Activated CD8-positive, alpha-beta T cell treated with anti-CD3 and anti-CD28 coated beads for 36 hours (primary cell): ENCODE measurements around the gene SLX4IP. TPM values are rescaled to one million over a fixed set of nuclear protein-coding genes. Genes with fewer than 3 reads are reported as not detected.

Experiments
- ATAC-seq: fragments of 200-7000 bp; cut with Tn5 transposase; one replicate; pipeline ENCODE4 v1.10.0; 2021; ENCODE audit warnings: mild to moderate bottlenecking, moderate library complexity
- CTCF ChIA-PET: fragments of 350-600 bp; sonication (Branson Sonifier 250); formaldehyde crosslinking; loops from one replicate; lab custom pipeline; 2021; ENCODE audit warnings: antibody characterized with exemption; lab: Charles Lee
- POLR2A ChIA-PET: fragments of 350-600 bp; sonication (Branson Sonifier 250); formaldehyde crosslinking; loops from one replicate; lab custom pipeline; 2021; ENCODE audit warnings: antibody characterized with exemption; lab: Charles Lee
- DNase-seq: peaks from one replicate; pipeline ENCODE4 v3.0.0-alpha.2; 2020
- H3K27ac Mint-ChIP-seq: one replicate; pipeline ENCODE4 v1.8.0; 2021; ENCODE audit warnings: mild to moderate bottlenecking, mixed read lengths
- H3K27me3 Mint-ChIP-seq: one replicate; pipeline ENCODE4 v1.8.0; 2021; ENCODE audit warnings: mixed read lengths
- H3K36me3 Mint-ChIP-seq: one replicate; pipeline ENCODE4 v1.8.0; 2021; ENCODE audit warnings: low read depth, mixed read lengths
- H3K4me1 Mint-ChIP-seq: one replicate; pipeline ENCODE4 v1.8.0; 2021; ENCODE audit warnings: low read depth, mixed read lengths
- H3K4me3 Mint-ChIP-seq: one replicate; pipeline ENCODE4 v1.8.0; 2021; ENCODE audit warnings: mild to moderate bottlenecking, moderate library complexity, mixed read lengths
- H3K9me3 Mint-ChIP-seq: one replicate; pipeline ENCODE4 v1.8.0; 2021; ENCODE audit warnings: mixed read lengths
- CTCF ChIP-seq: fragments of 200-600 bp; IDR thresholded peaks from one replicate; pipeline ENCODE4 v1.8.0; 2022; ENCODE audit warnings: antibody characterized with exemption, mild to moderate bottlenecking
- intact Hi-C: fragments of 100-400 bp; cut with micrococcal nuclease; formaldehyde crosslinking; loops from one replicate; pipeline ENCODE4 v1.10.0; 2022
- total RNA-seq, 2 experiments: library from RNA; stranded (reverse); gene quantifications; one replicate each; pipeline ENCODE4 v1.2.3, GENCODE V29; 2021

Gene SLX4IP
- total RNA-seq, 2 experiments from 2014 or later, result 6.5 to 7.3 TPM

GRCh38 chr20:10635476-10636208, 200.5 kb downstream of the SLX4IP start:
- CTCF ChIA-PET, result interaction anchor here (0.5 to 1.4 kb wide), 2 partner anchors 8 to 83 kb away, joined by 3 read pairs; no protein-coding TSS in a partner anchor

GRCh38 chr20:10636326-10636818, 201.3 kb downstream of the SLX4IP start:
- Mint-ChIP-seq H3K4me1 (no peaks in the 10 kb centered on the region), H3K27ac (no peak overlapping the region), H3K36me3 (no peaks in the 10 kb centered on the region), H3K4me3 (no peak overlapping the region), H3K27me3 (no peaks in the 10 kb centered on the region), H3K9me3 (no peaks in the 10 kb centered on the region)
- no peak for DNase-seq
- CTCF ChIA-PET, result no interaction called here
- no peak for TF ChIP-seq CTCF
- ATAC-seq, result no peak
- POLR2A ChIA-PET, result no interaction called here
- intact Hi-C loops, result no loop called here

More at GRCh38 chr20:10635476-10636208, 200.5 kb downstream of the SLX4IP start:
- TF ChIP-seq CTCF, result no peak
- Mint-ChIP-seq H3K27ac (no peak overlapping the region), H3K4me1 (no peaks in the 10 kb centered on the region), H3K9me3 (no peaks in the 10 kb centered on the region), H3K36me3 (no peaks in the 10 kb centered on the region), H3K27me3 (no peaks in the 10 kb centered on the region), H3K4me3 (no peak overlapping the region)
- POLR2A ChIA-PET, result interaction anchor here (0.6 kb wide), 1 partner anchor 88 kb away, joined by 3 read pairs; no protein-coding TSS in a partner anchor
- intact Hi-C loops, result no loop called here
- DNase-seq, result no peak
- ATAC-seq, result no peak

- Mint-ChIP-seq H3K9me3 (no peaks in the 10 kb centered on the region), H3K4me1 (no peaks in the 10 kb centered on the region), H3K27ac (no peak overlapping the region), H3K36me3 (no peaks in the 10 kb centered on the region), H3K27me3 (no peaks in the 10 kb centered on the region), H3K4me3 (no peak overlapping the region)
- ChIA-PET POLR2A (no interaction called here), CTCF (no interaction called here)
- intact Hi-C loops, result no loop called here
- TF ChIP-seq CTCF, result no peak
- DNase-seq (no peak), ATAC-seq (no peak)
Measured at GRCh38 chr20:10637031-10637559, 202.0 kb downstream of the SLX4IP start.

GRCh38 chr20:10637563-10637962, 202.5 kb downstream of the SLX4IP start:
- intact Hi-C loops, result no loop called here
- no peaks in the 10 kb centered on the region for H3K36me3 Mint-ChIP-seq
- no peaks in the 10 kb centered on the region for H3K27me3 Mint-ChIP-seq
- no peaks in the 10 kb centered on the region for H3K4me1 Mint-ChIP-seq
- no peak for TF ChIP-seq CTCF
- ATAC-seq (no peak), DNase-seq (no peak)
- CTCF ChIA-PET, result no interaction called here
- POLR2A ChIA-PET, result no interaction called here
- H3K9me3 Mint-ChIP-seq, result no peaks in the 10 kb centered on the region
- H3K4me3 Mint-ChIP-seq, result no peak overlapping the region
- H3K27ac Mint-ChIP-seq, result no peak overlapping the region
